ENCODE results near the gene FBXO24. TPM values are rescaled to one million over a fixed set of nuclear protein-coding genes. Genes with fewer than 3 reads are reported as not detected.

FBXO24 gene
- total and polyA plus RNA-seq, 7 donors: 0.13 to 1.1 (median 0.30) TPM

DNA sequence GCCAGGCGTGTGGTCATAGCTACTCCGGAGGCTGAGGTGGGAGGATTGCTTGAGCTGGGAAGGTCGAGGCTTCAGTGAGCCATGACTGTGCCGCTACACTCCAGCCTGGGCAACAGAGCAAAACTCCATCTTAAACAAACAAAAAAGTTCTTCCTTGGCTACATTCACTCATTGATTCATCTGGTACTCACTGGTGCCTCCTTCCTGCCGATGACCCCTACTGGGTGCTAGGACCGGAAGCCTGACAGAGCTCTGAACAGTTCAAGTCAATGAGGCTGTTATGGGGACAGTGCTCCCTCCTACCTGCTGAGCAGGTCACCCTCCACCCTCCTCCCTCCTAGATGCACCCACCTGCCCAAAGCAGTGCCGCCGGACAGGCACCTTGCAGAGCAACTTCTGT, 21.0 kb downstream of the FBXO24 start:
- Histone ChIP-seq H3K27me3 (ENCODE audit: insufficient read depth in 3 of 3, low read length in 2 of 3) (peaks cover 0 to 3% (median 0%) of the 10 kb centered on the region in 3 donors), H3K4me1 (peaks cover 5% of the 10 kb centered on the region), H3K36me3 (ENCODE audit: insufficient read depth in 1 of 2, low read depth in 1 of 2) (no peaks in the 10 kb centered on the region), H3K9me3 (no peaks in the 10 kb centered on the region), H3K27ac (no peak overlapping the region), H3K4me3 (no peak overlapping the region)
- DNase-seq (no peak), ATAC-seq (no peak)
- intact Hi-C loops (cut with DNase I): loop anchor here in 1 of 2 donors (5.0 kb wide), 1 partner anchor 85 kb away; the partner anchor contains the start of gene GIGYF1
- TF ChIP-seq, protein P1, sequence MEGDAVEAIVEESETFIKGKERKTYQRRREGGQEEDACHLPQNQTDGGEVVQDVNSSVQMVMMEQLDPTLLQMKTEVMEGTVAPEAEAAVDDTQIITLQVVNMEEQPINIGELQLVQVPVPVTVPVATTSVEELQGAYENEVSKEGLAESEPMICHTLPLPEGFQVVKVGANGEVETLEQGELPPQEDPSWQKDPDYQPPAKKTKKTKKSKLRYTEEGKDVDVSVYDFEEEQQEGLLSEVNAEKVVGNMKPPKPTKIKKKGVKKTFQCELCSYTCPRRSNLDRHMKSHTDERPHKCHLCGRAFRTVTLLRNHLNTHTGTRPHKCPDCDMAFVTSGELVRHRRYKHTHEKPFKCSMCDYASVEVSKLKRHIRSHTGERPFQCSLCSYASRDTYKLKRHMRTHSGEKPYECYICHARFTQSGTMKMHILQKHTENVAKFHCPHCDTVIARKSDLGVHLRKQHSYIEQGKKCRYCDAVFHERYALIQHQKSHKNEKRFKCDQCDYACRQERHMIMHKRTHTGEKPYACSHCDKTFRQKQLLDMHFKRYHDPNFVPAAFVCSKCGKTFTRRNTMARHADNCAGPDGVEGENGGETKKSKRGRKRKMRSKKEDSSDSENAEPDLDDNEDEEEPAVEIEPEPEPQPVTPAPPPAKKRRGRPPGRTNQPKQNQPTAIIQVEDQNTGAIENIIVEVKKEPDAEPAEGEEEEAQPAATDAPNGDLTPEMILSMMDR (IDR thresholded peaks at IDR 0.05): no peak
- 91 to 96% (median 95%) methylated on average over 8 of the region's 8 CpGs for WGBS, 3 donors

DNA sequence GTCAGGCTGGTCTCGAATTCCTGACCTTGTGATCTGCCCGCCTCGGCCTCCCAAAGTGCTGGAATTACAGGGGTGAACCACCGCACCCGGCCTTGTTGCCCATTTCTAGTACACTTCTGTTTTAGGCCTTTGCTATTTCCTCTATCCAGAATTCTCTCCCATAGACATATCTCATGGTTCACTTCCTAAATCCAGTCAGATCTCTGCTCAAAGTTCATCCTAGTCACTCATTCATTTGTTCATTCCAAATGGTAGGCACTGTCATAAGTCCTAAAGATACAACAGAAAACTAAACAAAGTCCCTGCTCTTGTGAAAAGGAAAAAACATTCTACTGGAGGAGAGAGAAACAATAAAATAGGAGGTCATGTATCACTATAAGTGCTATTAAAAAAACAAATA, 23.8 kb downstream of the FBXO24 start:
- intact Hi-C loops (cut with DNase I): loop anchor here (5.0 kb wide), 2 partner anchors 62 to 82 kb away; partner anchors contain the start of genes GNB2 (in 2 of the 2) and GIGYF1 (in 1 of the 2)
- Histone ChIP-seq H3K4me1 (peaks cover 3% of the 10 kb centered on the region), H3K9me3 (no peaks in the 10 kb centered on the region), H3K27ac (no peak overlapping the region), H3K4me3 (no peak overlapping the region), H3K27me3 (ENCODE audit: insufficient read depth in 3 of 3, low read length in 2 of 3) (no peaks in the 10 kb centered on the region), H3K36me3 (ENCODE audit: insufficient read depth in 1 of 2, low read depth in 1 of 2) (peaks cover 0 to 2% of the 10 kb centered on the region in 2 donors)
- TF ChIP-seq, protein P1 (IDR thresholded peaks at IDR 0.05): no peak
- WGBS, 3 donors: 93 to 95% (median 95%) methylated on average over 5 of the region's 5 CpGs
- ATAC-seq (no peak), DNase-seq (no peak)

DNA sequence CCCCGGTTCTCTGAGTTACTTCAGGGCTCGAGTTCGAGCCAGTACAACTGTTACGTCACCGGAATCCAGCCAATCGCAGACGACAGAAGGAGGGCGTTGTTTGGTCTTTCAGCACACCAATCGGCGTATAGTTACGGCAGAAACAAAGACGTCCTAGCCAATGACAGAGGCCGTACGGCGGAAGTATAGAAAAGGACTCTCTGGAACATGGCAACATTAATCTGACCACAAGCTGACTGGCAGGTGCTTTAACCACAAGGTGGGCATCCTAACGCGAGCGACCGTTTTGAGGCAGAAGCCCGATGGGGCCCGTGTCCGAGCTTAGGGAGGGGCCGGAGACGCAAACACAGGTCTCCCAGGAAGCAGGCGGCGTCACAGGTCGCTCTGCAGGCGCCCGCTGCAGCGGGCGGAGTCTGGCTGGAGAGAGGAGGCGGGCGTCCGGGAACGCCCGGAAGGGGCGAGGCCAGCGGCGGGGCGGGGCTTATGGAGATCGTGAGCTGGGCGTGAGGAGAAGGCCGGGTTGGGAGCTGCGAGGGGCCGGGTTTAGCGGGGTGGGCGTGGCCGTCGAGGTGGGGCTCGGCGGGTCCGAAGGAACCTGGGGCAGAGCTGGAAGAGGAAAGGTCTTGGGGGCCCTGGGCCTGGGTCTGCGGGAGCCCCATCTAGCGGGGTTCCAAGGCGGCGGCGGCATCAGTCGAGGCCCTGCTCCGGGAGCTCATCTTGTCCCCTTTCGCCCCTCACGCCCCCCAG, 26.0 kb downstream of the FBXO24 start, which contains the start of gene MOSPD3:
MOSPD3 (plus strand) TSS at position 558 of the 747 bp plus-strand sequence. CDS start 252 bp downstream, outside the sequence.
- Histone ChIP-seq H3K4me1 (no peaks in the 10 kb centered on the region), H3K36me3 (ENCODE audit: insufficient read depth in 1 of 2, low read depth in 1 of 2) (peaks cover 0 to 9% of the 10 kb centered on the region in 2 donors), H3K9me3 (no peaks in the 10 kb centered on the region), H3K4me3 (peak within 1 kb of the TSS; percentile 88), H3K27me3 (ENCODE audit: insufficient read depth in 3 of 3, low read length in 2 of 3) (no peaks in the 10 kb centered on the region), H3K27ac (peak within 1 kb of the TSS; percentile 99)
- intact Hi-C loops (cut with DNase I): loop anchor here (1.0 to 5.0 kb wide), 2 partner anchors 26 to 60 kb away; partner anchors contain the start of genes GNB2 (in 2 of the 2), FBXO24 (in 1 of the 2) and LRCH4 (in 1 of the 2)
- ATAC-seq (peak; percentile 96 to 99 (median 97)), DNase-seq (peak; percentile 98 to 99)
- 0 to 1% (median 0%) methylated on average over 35 to 61 of the region's 61 CpGs for WGBS, 3 donors
- TF ChIP-seq, protein P1 (IDR thresholded peaks at IDR 0.05): no peak

DNA sequence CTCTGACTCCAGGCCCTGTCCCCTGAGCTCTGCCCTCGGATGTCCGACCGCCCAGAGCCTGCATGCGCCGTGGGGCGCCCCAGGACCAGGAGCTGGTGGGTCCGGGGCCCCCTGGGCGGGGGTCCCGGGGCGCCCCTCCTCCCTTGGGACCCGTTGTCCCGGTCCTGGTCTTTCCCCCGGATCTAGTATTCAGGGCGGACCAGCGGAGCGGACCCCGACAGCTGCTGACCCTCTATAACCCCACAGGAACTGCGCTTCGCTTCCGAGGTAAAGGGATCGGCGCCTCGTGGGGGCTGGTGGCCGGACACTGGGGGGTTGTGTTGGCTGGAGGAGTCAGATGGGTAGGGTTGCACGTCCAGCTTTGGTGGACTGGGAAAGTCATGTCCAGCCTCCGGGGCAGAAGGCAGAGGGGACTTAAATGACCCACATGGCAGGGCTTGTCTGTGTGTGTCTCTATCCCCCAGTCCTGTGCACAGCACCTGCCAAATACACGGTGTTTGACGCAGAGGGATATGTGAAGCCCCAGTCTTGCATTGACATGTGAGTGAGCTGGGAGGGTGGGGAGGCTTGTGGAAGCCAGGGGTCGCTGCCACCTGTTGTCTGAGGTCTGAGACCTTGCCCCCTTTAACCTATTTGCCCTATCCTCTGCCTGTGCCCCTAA, 26.7 kb downstream of the FBXO24 start:
- Histone ChIP-seq H3K27ac (peak overlapping the region; percentile 99), H3K9me3 (no peaks in the 10 kb centered on the region), H3K4me1 (no peaks in the 10 kb centered on the region), H3K4me3 (peak overlapping the region; percentile 88), H3K36me3 (ENCODE audit: insufficient read depth in 1 of 2, low read depth in 1 of 2) (peaks cover 0 to 9% of the 10 kb centered on the region in 2 donors), H3K27me3 (ENCODE audit: insufficient read depth in 3 of 3, low read length in 2 of 3) (no peaks in the 10 kb centered on the region)
- 2 to 4% (median 4%) methylated on average over 22 to 29 of the region's 29 CpGs for WGBS, 3 donors
- TF ChIP-seq, protein P1 (IDR thresholded peaks at IDR 0.05): no peak
- ATAC-seq: no peak
- DNase-seq: no peak
- intact Hi-C loops (cut with DNase I): loop anchor here (1.0 to 5.0 kb wide), 2 partner anchors 27 to 59 kb away; partner anchors contain the start of genes GNB2 (in 2 of the 2), FBXO24 (in 1 of the 2) and LRCH4 (in 1 of the 2)
